ENCODE data around the gene CCT7.

CCT7 gene

DNA sequence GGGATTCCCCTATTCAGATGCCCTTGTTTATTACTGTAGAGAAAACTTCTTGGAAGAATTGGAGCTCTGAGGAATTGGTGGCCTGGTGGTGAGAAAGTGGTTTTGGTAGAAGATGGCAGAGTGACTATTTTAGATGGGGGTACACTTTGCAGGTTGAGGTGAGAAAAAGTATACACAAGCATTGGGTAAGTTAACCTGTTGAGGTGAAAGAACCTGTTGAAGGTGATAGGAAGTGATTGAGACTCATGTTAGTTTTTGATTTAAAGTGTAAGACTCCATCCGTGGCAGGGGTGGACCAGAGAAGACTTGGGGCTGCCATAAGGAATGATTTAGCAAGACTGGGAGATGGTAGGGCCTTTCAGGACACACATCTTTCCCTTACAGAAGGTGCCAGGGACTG lies 3.1 kb downstream of the CCT7 start:
- H3K4me3 ChIP-seq (replicated peaks; ENCODE audit: low read depth, low read length): no peak overlapping the region
- TF ChIP-seq, protein P1, sequence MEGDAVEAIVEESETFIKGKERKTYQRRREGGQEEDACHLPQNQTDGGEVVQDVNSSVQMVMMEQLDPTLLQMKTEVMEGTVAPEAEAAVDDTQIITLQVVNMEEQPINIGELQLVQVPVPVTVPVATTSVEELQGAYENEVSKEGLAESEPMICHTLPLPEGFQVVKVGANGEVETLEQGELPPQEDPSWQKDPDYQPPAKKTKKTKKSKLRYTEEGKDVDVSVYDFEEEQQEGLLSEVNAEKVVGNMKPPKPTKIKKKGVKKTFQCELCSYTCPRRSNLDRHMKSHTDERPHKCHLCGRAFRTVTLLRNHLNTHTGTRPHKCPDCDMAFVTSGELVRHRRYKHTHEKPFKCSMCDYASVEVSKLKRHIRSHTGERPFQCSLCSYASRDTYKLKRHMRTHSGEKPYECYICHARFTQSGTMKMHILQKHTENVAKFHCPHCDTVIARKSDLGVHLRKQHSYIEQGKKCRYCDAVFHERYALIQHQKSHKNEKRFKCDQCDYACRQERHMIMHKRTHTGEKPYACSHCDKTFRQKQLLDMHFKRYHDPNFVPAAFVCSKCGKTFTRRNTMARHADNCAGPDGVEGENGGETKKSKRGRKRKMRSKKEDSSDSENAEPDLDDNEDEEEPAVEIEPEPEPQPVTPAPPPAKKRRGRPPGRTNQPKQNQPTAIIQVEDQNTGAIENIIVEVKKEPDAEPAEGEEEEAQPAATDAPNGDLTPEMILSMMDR (IDR thresholded peaks at IDR 0.05; ENCODE audit: low read length, missing control alignments): no peak
- DNase-seq (ENCODE audit: low read depth): no peak

DNA sequence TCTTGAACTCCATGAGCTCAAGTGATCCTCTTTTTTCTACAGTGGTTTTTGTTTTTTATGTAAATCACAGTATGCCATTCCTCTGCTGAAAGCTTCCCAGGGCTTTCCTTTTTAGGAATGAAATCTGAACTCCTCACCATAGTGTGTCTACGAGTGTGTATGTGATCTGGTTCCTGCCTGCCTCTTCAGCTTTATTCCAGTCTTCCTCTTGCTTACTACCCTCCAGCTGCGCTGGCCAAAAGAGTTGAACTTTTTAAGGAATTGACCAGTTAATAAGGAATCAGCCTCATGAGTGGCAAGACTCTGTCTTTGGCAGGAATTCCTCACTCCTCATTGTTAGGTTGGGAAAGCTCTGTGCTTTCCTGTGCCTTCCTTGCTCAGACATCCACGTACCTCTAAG lies 4.0 kb downstream of the CCT7 start:
- DNase-seq (ENCODE audit: low read depth): no peak
- TF ChIP-seq, protein P1 (IDR thresholded peaks at IDR 0.05; ENCODE audit: low read length, missing control alignments): no peak

DNA sequence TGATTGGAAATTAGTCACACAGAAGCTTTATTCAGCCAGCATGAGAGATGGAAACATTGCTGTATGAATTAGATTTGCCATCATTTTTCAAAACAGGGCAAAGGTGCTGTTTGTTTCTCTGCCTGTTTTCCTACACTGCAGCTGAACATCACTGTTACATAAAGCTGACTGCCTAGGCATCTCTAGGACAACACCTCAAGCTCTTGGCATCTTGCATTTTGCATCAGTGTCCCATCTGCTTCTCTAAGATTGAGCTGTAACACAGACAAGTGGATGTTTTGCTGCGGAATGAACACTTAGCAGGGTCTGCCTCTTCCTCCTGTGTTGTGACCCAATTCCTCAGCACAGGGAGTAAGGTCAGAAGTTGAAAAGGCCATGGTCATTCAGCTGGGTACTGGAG lies 4.9 kb downstream of the CCT7 start:
- H3K4me3 ChIP-seq (replicated peaks; ENCODE audit: low read depth, low read length): no peak overlapping the region
- TF ChIP-seq, protein P1 (IDR thresholded peaks at IDR 0.05; ENCODE audit: low read length, missing control alignments): no peak
- DNase-seq (ENCODE audit: low read depth): no peak

More for the DNA sequence above, 4.0 kb downstream of the CCT7 start:
- no peak overlapping the region for H3K4me3 ChIP-seq (replicated peaks; ENCODE audit: low read depth, low read length)

DNA sequence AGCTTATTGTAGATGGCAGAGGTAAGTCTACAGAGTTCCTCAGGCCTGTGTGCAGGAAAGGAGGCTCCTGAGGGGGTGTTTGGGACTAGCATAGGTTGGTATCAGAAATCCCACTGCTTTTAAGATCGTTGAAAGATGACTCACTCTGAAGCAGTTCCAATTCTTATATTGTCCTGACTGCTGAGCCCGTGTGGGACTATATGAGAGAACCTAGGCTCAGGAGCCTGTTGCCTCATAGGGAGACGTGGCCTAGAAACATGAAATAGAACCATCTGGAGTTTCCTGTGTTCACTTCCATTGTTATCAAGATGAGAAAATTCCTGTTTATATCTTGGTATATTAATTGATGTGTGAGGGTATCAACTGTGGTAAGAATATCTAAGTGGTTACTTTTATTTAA lies 5.7 kb downstream of the CCT7 start:
- DNase-seq (ENCODE audit: low read depth): peak; percentile 88
- no peak overlapping the region for H3K4me3 ChIP-seq (replicated peaks; ENCODE audit: low read depth, low read length)
- TF ChIP-seq, protein P1 (IDR thresholded peaks at IDR 0.05; ENCODE audit: low read length, missing control alignments): no peak

DNA sequence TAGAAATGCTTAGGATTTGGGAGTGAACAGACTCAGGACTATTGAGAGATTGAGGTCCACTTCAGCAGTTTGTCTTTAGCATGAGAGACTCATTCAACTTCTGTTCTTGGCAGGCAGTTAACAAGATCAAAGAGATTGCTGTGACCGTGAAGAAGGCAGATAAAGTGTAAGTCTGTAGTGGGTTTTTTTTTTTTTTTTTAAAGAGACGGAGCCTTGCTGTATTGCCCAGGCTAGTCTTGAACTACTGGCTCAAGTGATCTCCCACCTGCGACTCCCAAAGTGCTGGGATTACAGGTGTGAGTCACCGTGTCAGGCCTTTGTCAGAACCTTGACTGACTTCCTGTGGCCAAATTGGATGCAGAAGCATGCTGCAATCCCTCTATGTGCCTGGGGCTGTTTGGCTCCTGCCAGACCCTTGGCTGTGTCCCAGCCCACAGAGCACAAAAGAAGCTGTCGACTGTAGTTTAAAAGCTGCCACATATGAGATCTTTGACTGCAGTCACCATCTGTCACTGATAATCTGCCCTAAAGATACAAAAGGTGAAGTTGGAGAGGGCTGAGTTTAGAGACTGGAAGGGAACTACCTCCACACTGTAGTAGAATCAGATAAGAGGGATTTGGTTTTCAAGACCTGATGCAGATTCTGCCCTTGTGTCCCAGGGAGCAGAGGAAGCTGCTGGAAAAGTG lies 9.9 kb downstream of the CCT7 start:
- TF ChIP-seq, protein P1 (IDR thresholded peaks at IDR 0.05; ENCODE audit: low read length, missing control alignments): no peak
- H3K4me3 ChIP-seq (replicated peaks; ENCODE audit: low read depth, low read length): no peak overlapping the region
- peak; percentile 73 for DNase-seq (ENCODE audit: low read depth)

DNA sequence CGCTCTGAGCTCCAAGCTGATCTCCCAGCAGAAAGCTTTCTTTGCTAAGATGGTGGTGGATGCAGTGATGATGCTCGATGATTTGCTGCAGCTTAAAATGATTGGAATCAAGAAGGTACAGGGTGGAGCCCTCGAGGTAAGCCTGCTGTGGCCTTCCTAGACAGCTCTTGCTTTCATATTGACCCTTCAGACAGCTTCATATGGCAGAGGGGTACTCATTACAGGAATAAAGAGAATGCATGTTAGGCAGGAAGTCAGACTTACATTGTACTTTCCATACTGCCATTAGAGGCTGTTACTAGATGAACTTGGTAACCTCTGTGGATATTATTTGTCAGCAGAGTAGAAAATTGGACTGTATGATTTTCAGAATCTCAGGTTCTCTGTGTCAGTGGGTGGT lies 10.5 kb downstream of the CCT7 start:
- no peak overlapping the region for H3K4me3 ChIP-seq (replicated peaks; ENCODE audit: low read depth, low read length)
- TF ChIP-seq, protein P1 (IDR thresholded peaks at IDR 0.05; ENCODE audit: low read length, missing control alignments): no peak
- no peak for DNase-seq (ENCODE audit: low read depth)

DNA sequence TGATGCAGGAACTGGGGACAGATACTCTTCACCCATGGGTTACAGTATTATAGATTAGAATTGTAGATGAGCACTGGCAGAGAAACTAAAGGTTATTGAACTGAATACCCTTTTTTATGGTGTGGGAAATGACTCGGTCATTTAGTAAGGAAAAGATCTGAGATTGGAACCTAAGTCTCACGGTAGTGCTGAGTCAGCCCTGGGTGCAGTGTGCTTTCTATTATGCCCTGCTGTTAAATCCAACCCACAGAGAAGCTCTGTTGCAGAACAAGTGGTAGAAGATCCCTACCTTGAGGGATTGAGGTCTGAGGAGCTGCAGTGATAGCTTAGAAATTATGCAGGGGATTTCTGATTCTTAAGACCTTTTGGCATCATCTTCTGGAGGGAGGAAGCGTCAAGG lies 12.7 kb downstream of the CCT7 start:
- H3K4me3 ChIP-seq (replicated peaks; ENCODE audit: low read depth, low read length): no peak overlapping the region
- no peak for DNase-seq (ENCODE audit: low read depth)
- TF ChIP-seq, protein P1 (IDR thresholded peaks at IDR 0.05; ENCODE audit: low read length, missing control alignments): no peak
